Tibial nerve (tissue), 4 donors: ENCODE results near the gene SMARCA1.

Source experiments
- EP300 ChIP-seq, 2 donors: sonication (generic); formaldehyde crosslinking; IDR thresholded peaks; one replicate each; pipeline ENCODE4 v1.6.1; 2017; ENCODE audit warnings: antibody characterized with exemption in 2 of 2, mild to moderate bottlenecking in 1 of 2
- POLR2A ChIP-seq, 2 donors: fragments of 450-650 bp; IDR thresholded peaks; one replicate each; pipeline ENCODE4 v1.6.1; 2017; ENCODE audit warnings: antibody characterized with exemption in 2 of 2, mild to moderate bottlenecking in 2 of 2, moderate library complexity in 2 of 2
- TF ChIP-seq, protein P1 (sequence below), 5 experiments: fragments of 200-600 bp in 3 of 5; fragments of 450-650 bp in 2 of 5; sonication (generic) in 3 of 5; IDR thresholded peaks; one replicate each; pipeline ENCODE4 v1.5.1; 2016 to 2019; ENCODE audit warnings: antibody characterized with exemption in 5 of 5, mild to moderate bottlenecking in 3 of 5, moderate library complexity in 2 of 5

DNA sequence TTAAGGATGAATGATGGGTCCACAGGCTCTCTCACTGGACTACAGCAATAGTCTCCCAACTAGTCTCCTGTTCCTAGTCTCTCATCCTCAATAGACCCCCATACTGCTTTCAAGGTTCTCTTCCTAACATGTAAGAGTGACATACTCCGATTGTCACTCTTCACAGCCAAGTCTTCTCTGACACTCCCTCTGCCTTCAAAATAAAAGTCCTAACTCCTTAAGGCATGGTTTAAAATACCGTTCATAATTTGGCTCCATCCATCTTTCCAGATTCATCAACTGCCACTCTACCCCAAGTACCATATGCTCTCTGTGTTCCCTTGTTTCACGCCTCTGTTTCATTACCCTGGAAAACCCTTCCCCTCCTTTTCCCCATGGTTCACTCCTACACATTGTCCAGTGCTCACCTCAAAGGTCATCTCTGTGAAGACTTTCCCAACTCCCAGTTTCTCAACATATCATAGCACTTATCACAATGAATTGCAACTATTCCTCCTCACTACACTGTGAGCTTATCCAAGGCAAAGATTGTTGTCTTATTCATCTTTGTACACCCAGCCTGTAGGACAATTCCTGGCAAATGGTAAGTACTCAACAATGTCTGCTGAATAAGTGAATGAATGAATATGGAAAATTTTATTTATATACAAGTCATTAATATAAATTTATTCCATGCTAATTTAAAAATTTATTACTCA lies 26.0 kb downstream of the SMARCA1 start:
- TF ChIP-seq, protein P1, sequence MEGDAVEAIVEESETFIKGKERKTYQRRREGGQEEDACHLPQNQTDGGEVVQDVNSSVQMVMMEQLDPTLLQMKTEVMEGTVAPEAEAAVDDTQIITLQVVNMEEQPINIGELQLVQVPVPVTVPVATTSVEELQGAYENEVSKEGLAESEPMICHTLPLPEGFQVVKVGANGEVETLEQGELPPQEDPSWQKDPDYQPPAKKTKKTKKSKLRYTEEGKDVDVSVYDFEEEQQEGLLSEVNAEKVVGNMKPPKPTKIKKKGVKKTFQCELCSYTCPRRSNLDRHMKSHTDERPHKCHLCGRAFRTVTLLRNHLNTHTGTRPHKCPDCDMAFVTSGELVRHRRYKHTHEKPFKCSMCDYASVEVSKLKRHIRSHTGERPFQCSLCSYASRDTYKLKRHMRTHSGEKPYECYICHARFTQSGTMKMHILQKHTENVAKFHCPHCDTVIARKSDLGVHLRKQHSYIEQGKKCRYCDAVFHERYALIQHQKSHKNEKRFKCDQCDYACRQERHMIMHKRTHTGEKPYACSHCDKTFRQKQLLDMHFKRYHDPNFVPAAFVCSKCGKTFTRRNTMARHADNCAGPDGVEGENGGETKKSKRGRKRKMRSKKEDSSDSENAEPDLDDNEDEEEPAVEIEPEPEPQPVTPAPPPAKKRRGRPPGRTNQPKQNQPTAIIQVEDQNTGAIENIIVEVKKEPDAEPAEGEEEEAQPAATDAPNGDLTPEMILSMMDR (IDR thresholded peaks at IDR 0.05) = no peak
- TF ChIP-seq POLR2A (IDR thresholded peaks at IDR 0.05) = no peak
- TF ChIP-seq EP300 (IDR thresholded peaks at IDR 0.05) = no peak
